Measurements from ENCODE around the gene STAT6.

DNA sequence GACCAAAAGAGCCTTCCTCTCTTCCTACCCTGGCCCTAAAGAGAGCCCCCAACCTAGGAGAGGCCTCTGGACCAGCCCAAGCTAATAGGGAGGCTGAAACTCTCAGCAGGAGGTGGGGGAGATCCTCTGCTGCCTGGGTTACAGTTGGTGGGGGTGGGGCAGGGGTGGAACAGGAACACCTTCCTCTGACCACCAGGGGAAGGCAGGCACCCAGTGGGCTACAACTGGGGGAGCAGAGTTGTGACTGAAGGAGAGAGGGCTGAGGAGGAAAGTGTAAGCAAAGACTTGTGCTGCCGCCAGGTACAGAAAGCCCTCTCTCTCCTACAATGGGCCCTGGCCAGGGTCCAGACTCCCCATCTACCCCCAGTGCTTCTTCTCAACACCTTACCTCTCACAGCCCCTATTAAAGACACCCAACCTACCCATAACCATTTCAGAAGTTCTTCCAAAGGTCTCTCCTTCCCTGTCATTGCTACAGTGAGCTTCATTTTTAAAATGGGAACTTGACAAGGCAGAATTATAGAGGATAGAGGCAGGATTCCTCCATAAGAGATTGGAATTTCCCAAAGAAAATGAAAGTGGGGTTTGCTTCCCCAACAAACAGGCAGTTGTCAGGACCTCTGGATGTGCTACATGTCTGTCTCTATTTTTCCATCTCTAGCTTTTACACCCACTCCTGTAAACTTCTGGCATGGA, 62.6 kb downstream of the STAT6 start:
- TF ChIP-seq, protein P1, sequence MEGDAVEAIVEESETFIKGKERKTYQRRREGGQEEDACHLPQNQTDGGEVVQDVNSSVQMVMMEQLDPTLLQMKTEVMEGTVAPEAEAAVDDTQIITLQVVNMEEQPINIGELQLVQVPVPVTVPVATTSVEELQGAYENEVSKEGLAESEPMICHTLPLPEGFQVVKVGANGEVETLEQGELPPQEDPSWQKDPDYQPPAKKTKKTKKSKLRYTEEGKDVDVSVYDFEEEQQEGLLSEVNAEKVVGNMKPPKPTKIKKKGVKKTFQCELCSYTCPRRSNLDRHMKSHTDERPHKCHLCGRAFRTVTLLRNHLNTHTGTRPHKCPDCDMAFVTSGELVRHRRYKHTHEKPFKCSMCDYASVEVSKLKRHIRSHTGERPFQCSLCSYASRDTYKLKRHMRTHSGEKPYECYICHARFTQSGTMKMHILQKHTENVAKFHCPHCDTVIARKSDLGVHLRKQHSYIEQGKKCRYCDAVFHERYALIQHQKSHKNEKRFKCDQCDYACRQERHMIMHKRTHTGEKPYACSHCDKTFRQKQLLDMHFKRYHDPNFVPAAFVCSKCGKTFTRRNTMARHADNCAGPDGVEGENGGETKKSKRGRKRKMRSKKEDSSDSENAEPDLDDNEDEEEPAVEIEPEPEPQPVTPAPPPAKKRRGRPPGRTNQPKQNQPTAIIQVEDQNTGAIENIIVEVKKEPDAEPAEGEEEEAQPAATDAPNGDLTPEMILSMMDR (conservative IDR thresholded peaks at IDR 0.05) = no peak
- TF ChIP-seq EZH2 (IDR thresholded peaks at IDR 0.05; ENCODE audit: low read depth) = no peak
